Measurements from ENCODE around the gene ATP2B2. TPM values are rescaled to one million over a fixed set of nuclear protein-coding genes. Genes with fewer than 3 reads are reported as not detected.

Gene ATP2B2
- total and polyA plus RNA-seq, 9 of the 15 experiments (the other 6 are each of a cell fraction or from before 2014, with no cell fraction given) = 0.06 TPM; not detected in 8

DNA sequence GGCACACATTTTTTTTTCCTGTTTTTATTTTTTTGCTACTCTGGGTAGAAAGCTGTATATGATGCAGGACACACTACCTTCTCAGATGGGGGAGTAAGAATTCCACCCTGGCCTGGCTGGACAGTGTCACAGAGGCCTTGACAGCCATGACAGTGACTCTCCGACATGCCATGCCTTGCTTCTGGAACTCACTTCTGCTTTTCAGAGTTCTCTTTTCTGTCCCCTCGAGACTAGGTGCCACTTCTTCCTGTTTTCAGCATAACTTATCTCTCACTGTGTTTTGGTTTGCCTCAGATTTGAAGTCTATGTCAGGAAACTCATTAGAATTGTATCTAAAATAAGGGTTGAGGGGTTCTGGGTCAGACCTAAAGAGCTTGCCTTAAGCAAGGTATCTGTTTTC lies 115.4 kb downstream of the ATP2B2 start:
- no peak overlapping the region for H3K4me2 ChIP-seq (ENCODE audit: insufficient read depth, low read length)

DNA sequence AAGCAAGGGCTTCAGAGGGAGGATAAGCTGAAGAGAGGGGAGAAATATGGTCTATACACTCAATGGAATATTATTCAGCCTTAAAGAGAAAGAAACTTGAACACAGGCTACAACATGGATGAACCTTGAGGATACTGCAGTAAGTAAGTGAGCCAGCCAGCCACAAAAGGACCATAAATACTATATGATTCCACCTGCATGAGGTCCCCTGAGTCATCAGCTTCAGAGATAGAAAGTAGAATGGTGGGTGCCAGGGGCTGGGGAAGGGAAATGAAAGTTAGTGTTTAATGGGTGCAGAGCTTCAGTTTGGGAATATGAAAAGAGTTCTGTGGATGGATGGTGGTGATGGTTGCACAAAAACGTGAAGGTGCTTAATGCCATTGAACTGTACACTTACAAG lies 116.0 kb downstream of the ATP2B2 start:
- Histone ChIP-seq H3K9me1 (ENCODE audit: control insufficient read depth, insufficient read depth, low read length) (no peaks in the 10 kb centered on the region), H3K9ac (ENCODE audit: insufficient read depth in 1 of 2, low read depth in 2 of 2, low read length in 2 of 2) (no peak overlapping the region), H3K79me2 (ENCODE audit: control insufficient read depth, insufficient read depth, low read length) (no peaks in the 10 kb centered on the region), H3K36me3 (ENCODE audit: control insufficient read depth, insufficient read depth, low read length) (no peaks in the 10 kb centered on the region), H3K27ac (ENCODE audit: extremely low read depth, low read depth, low read length) (no peak overlapping the region), H3K9me3 (replicated peaks; ENCODE audit: control insufficient read depth, insufficient read depth, low read depth, low read length) (no peaks in the 10 kb centered on the region), H4K20me1 (replicated peaks; ENCODE audit: control insufficient read depth, insufficient read depth, low read length) (peaks cover 9% of the 10 kb centered on the region; the same call in 1 of the 2 replicates), H2AFZ (ENCODE audit: low read depth, low read length) (no peak overlapping the region), H3K27me3 (ENCODE audit: control insufficient read depth in 2 of 2, insufficient read depth in 2 of 2, low read length in 2 of 2) (peaks cover 3 to 55% of the 10 kb centered on the region in 2 experiments; a peak in 3 of 5 replicates), H3K4me1 (replicated peaks in 1 of 2; ENCODE audit: control insufficient read depth in 2 of 2, insufficient read depth in 2 of 2, low read length in 2 of 2) (no peaks in the 10 kb centered on the region; a peak in 1 of 5 replicates), H3K4me3 (no peak overlapping the region), H3K4me2 (ENCODE audit: insufficient read depth, low read length) (no peak overlapping the region)
- DNase-seq (ENCODE audit: extremely low read depth in 1 of 4, low spot score in 3 of 4) (no peak), ATAC-seq (no peak), FAIRE-seq (no peak)
- intact Hi-C loops (cut with micrococcal nuclease) (no loop called here), in situ Hi-C loops (cut with MboI) (no loop called here)
- ChIA-PET POLR2A (no interaction called here), CTCF (ENCODE audit: low intra/inter-chr PET ratio) (no interaction called here)
- WGBS (ENCODE audit: insufficient coverage, low coverage, missing lambda C conversion rate) = 0% methylated on average over 1 of the region's 1 CpG
- no TSS peak for BruUV-seq (replicated peaks)
- TF ChIP-seq DACH1 (IDR thresholded peaks at IDR 0.05; ENCODE audit: partially characterized antibody) (no peak), CBX3 (IDR thresholded peaks at IDR 0.05; ENCODE audit: borderline replicate concordance in 1 of 2, low read length in 2 of 2) (no peak), SPI1 (IDR thresholded peaks at IDR 0.05; ENCODE audit: borderline replicate concordance, low read depth, low read length) (no peak), U2AF1 (optimal IDR thresholded peaks at IDR 0.05; ENCODE audit: low read depth, low read length) (no peak), TEAD1 (CRISPR knock-in tag; IDR thresholded peaks at IDR 0.05) (no peak), CTCF (IDR thresholded peaks at IDR 0.05 in 2 of 3, conservative IDR thresholded peaks at IDR 0.05 in 1 of 3; ENCODE audit: insufficient read depth in 2 of 3, low read depth in 1 of 3, low read length in 3 of 3) (no peak), ZNF224 (CRISPR knock-in tag; IDR thresholded peaks at IDR 0.05) (no peak), SMARCA4 (IDR thresholded peaks at IDR 0.05) (no peak), KDM5B (IDR thresholded peaks at IDR 0.05; ENCODE audit: insufficient replicate concordance, low read depth, low read length) (no peak), MCM5 (IDR thresholded peaks at IDR 0.05; ENCODE audit: low read depth) (no peak), GMEB1 (CRISPR knock-in tag; IDR thresholded peaks at IDR 0.05) (no peak), SMAD2 (IDR thresholded peaks at IDR 0.05; ENCODE audit: low read depth, low read length) (no peak)

More for the DNA sequence above, 115.4 kb downstream of the ATP2B2 start:
- intact Hi-C loops (cut with micrococcal nuclease) = no loop called here
- TF ChIP-seq SPI1 (IDR thresholded peaks at IDR 0.05; ENCODE audit: borderline replicate concordance, low read depth, low read length) (peak; percentile 97), ZBTB8A (IDR thresholded peaks at IDR 0.05; ENCODE audit: partially characterized antibody) (no peak), KDM1A (IDR thresholded peaks at IDR 0.05) (no peak)
- H3K4me1 ChIP-seq (replicated peaks in 1 of 2; ENCODE audit: control insufficient read depth in 2 of 2, insufficient read depth in 2 of 2, low read length in 2 of 2) = no peaks in the 10 kb centered on the region; a peak in 1 of 5 replicates
- in situ Hi-C loops (cut with MboI) = no loop called here
- no peak for DNase-seq (ENCODE audit: extremely low read depth in 1 of 4, low spot score in 3 of 4)
- peak; percentile 51 for FAIRE-seq
- H3K4me3 ChIP-seq = no peak overlapping the region
- no peaks in the 10 kb centered on the region for H3K9me3 ChIP-seq (replicated peaks; ENCODE audit: control insufficient read depth, insufficient read depth, low read depth, low read length)
- ChIA-PET POLR2A (interaction anchor here (0.7 kb wide), 1 partner anchor 17 kb away, joined by 3 read pairs; no protein-coding TSS in a partner anchor), CTCF (ENCODE audit: low intra/inter-chr PET ratio) (no interaction called here)
- no peak overlapping the region for H3K27ac ChIP-seq (ENCODE audit: extremely low read depth, low read depth, low read length)
- H3K36me3 ChIP-seq (ENCODE audit: control insufficient read depth, insufficient read depth, low read length) = no peaks in the 10 kb centered on the region
- H4K20me1 ChIP-seq (replicated peaks; ENCODE audit: control insufficient read depth, insufficient read depth, low read length) = peaks cover 9% of the 10 kb centered on the region; the same call in 1 of the 2 replicates
- H3K79me2 ChIP-seq (ENCODE audit: control insufficient read depth, insufficient read depth, low read length) = no peaks in the 10 kb centered on the region
- no peak for ATAC-seq
- peaks cover 3 to 57% of the 10 kb centered on the region in 2 experiments; a peak in 4 of 5 replicates for H3K27me3 ChIP-seq (ENCODE audit: control insufficient read depth in 2 of 2, insufficient read depth in 2 of 2, low read length in 2 of 2)
- no TSS peak for BruUV-seq (replicated peaks)
- H3K9me1 ChIP-seq (ENCODE audit: control insufficient read depth, insufficient read depth, low read length) = no peaks in the 10 kb centered on the region
- no peak overlapping the region for H3K9ac ChIP-seq (ENCODE audit: insufficient read depth in 1 of 2, low read depth in 2 of 2, low read length in 2 of 2)
- no peak overlapping the region for H2AFZ ChIP-seq (ENCODE audit: low read depth, low read length)
- 0% methylated on average over 2 of the region's 2 CpGs for WGBS (ENCODE audit: insufficient coverage, low coverage, missing lambda C conversion rate)
